ENCODE results near the gene CARD8. TPM values are rescaled to one million over a fixed set of nuclear protein-coding genes. Genes with fewer than 3 reads are reported as not detected.
A peak's percentile ranks its signal among the peaks of the same experiment; 100 is the strongest.

CARD8 gene
- total RNA-seq, 1 donor from 2014 or later: 6.3 TPM

DNA sequence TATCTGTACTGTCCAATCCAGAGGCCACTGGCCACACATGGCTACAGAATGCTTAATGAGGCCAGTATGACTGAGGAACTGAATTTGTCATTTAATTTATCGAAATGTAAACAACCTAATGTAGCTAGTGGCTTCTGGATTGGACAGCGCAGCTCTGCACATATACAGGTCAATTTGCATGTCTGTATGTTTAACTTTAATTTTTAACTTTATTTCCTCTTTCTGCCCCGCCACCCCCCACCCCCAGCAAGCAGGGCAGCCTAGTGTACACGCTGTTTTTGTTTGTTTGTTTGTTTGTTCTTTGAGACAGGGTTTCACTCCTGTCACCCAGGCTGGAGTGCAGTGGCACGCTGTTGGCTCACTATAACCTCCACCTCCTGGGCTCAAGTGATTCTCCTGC, 69.7 kb downstream of the CARD8 start:
- TF ChIP-seq, protein P1, sequence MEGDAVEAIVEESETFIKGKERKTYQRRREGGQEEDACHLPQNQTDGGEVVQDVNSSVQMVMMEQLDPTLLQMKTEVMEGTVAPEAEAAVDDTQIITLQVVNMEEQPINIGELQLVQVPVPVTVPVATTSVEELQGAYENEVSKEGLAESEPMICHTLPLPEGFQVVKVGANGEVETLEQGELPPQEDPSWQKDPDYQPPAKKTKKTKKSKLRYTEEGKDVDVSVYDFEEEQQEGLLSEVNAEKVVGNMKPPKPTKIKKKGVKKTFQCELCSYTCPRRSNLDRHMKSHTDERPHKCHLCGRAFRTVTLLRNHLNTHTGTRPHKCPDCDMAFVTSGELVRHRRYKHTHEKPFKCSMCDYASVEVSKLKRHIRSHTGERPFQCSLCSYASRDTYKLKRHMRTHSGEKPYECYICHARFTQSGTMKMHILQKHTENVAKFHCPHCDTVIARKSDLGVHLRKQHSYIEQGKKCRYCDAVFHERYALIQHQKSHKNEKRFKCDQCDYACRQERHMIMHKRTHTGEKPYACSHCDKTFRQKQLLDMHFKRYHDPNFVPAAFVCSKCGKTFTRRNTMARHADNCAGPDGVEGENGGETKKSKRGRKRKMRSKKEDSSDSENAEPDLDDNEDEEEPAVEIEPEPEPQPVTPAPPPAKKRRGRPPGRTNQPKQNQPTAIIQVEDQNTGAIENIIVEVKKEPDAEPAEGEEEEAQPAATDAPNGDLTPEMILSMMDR (conservative IDR thresholded peaks at IDR 0.05; ENCODE audit: low read depth, low read length): no peak
- no peak overlapping the region for H3K4me3 ChIP-seq (ENCODE audit: low read depth, low read length)
- no peak for DNase-seq (ENCODE audit: low read depth)

GRCh38 chr19:48183356-48183755, 72.4 kb downstream of the CARD8 start:
- TF ChIP-seq, protein P1 (conservative IDR thresholded peaks at IDR 0.05; ENCODE audit: low read depth, low read length): no peak
- no peak for DNase-seq (ENCODE audit: low read depth)
- H3K4me3 ChIP-seq (ENCODE audit: low read depth, low read length): no peak overlapping the region

DNA sequence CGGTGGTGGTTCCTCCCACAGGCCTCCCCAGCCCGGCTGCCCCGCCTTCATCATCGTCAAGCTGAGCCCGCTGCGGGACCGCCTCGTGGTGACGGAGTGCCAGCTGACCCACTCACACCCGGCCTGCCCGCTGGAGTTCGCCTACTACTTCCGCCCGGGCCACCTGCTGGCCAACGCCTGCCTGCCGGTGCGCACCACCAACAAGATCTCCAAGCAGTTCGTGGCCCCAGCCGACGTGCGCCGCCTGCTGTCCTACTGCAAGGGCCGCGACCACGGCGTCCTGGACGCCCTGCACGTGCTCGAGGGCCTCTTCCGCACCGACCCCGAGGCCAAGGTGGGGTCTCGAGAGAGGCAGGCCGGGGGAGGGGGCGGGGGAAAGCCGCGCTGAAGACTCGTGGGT, 73.3 kb downstream of the CARD8 start:
- no peak overlapping the region for H3K4me3 ChIP-seq (ENCODE audit: low read depth, low read length)
- no peak for DNase-seq (ENCODE audit: low read depth)
- TF ChIP-seq, protein P1 (conservative IDR thresholded peaks at IDR 0.05; ENCODE audit: low read depth, low read length): peak; percentile 17

DNA sequence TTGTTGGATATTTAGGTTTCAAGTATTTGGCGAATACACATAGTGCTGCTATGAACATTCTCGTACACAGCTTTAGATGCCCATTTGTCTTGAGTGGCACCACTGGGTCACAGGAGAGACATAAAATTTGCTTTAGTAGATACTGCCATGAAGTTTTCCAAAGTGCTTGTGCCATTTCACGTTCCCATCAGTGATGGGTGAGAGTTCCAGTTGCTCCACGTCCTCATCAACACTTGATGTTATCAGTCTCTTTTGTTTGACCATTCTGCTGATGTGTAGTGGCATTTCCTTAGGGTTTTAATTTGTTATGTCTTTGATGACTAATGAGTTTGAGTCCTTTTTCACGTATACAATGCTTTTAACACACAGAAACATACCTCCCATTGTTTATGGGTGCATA, 74.2 kb downstream of the CARD8 start:
- no peak overlapping the region for H3K4me3 ChIP-seq (ENCODE audit: low read depth, low read length)
- TF ChIP-seq, protein P1 (conservative IDR thresholded peaks at IDR 0.05; ENCODE audit: low read depth, low read length): no peak
- no peak for DNase-seq (ENCODE audit: low read depth)

DNA sequence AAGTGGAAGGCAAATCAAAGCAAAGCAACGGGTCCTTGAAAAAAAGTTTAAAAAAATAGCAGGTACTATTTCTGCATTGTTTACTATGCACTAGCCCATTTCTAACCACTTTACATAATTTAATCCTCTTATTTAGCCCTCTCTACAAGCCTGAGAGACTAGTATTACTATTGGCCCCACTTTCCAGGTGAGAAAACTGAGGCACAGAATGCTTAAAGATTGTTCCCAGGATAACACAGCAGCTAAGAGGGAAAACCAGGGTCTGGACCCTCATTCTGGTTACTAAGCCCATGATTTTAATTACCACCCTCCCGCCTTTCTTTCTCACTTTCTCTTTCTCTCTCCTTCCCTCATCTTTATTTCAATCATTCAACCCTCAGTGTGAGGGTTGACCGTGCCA, 79.5 kb downstream of the CARD8 start:
- H3K4me3 ChIP-seq (ENCODE audit: low read depth, low read length): no peak overlapping the region
- TF ChIP-seq, protein P1 (conservative IDR thresholded peaks at IDR 0.05; ENCODE audit: low read depth, low read length): no peak
- DNase-seq (ENCODE audit: low read depth): no peak

DNA sequence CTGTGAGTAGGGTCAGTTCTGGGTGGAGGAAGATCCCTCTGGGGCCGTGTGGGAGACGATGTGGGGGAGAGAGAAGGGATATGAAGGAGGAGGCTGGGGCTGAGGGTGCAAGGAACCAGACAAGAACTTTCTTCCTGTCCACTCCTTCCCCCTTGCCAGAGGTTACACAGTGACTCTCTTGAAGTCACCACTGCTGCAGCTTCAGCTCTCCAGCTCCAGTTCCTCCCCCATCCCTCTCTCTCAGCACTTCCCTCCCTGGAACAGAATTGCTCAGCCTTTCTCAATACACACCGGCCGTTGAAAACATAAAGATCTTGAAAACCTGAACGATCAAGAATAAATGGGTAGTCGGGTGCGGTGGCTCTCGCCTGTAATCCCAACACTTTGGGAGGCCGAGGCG, 80.1 kb downstream of the CARD8 start:
- no peak overlapping the region for H3K4me3 ChIP-seq (ENCODE audit: low read depth, low read length)
- TF ChIP-seq, protein P1 (conservative IDR thresholded peaks at IDR 0.05; ENCODE audit: low read depth, low read length): no peak
- no peak for DNase-seq (ENCODE audit: low read depth)

- no peak overlapping the region for H3K4me3 ChIP-seq (ENCODE audit: low read depth, low read length)
- TF ChIP-seq, protein P1 (conservative IDR thresholded peaks at IDR 0.05; ENCODE audit: low read depth, low read length): no peak
Observed at GRCh38 chr19:48174445-48175030, 81.2 kb downstream of the CARD8 start.

More at GRCh38 chr19:48174445-48175030, 81.2 kb downstream of the CARD8 start:
- DNase-seq (ENCODE audit: low read depth): no peak
